Activated CD8-positive, alpha-beta memory T cell treated with anti-CD3 and anti-CD28 coated beads for 24 hours (primary cell): ENCODE data around the gene MFAP4.

Experiments used
- DNase-seq: peaks from one replicate; pipeline ENCODE4 v3.0.0-alpha.2; 2020

The MFAP4 gene

DNA sequence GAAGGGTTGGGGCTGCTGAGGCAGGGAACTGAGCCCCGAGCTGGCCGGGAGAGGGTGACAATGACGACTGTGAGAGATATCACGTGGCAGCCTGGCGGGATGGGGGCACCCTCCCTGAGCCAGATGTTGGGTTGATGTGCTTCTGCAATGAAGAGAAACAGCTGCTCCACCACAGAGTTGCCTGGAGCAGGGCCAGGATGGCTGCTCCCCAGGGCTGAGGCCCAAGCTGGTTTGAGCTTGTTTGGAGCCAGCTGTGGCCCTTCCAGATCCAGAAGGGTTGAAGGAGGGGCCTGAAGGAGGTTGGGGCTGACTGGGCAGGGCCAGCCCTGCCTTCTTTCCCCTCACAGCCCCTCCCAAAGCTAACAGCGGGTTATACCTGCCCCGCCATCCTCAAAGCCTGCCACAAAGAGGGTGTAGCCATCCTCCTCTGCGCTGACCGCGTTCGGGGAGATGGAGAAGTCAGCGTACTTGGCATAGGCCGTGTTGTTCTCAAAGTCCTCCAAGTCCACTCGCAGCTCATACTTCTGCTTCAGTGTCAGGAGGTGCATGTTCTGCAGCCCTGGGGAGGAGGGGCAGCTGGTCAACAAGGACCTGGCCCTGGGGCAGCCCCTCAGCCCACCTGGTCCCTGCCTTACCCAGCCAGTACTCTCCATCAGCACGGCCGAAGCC, 2.1 kb downstream of the MFAP4 start:
- DNase-seq: no peak

DNA sequence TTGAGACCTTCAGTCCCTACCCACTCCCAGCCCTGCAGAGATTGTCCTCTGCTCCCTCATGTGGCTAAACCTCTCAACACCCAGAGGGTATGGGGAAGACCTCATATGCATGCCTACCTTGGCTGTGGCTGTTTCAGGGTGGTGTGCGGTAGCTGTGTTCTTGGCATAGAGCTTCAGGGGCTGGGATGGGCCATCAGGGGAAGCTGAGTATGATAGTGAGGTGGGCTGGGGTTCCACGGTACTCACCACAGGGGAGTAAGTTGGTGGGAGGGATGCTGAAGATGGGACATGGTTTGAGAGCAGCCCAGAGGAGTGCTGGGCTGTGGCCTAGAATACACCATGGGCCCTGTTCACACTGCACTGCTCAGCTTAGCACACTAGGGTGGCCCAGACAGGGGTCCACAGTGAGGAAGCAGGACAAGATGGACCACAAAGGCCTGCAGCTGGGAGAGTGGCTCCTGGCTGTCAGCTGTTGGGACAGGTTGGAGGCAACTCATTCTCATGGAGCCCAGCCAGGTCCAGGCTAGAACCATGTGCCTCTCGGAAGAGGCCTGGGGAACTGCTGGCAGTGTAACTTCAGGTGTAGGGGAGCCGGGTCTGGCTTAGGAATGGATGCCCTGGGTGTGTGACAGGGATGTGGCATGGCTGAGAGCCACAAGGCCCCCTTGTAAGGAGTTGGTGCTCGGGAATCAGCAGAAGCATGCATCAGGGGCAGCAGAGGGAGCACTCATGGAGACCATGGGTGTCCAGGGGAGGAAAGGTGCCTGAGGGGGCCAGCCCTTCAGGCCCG, 3.1 kb downstream of the MFAP4 start:
- DNase-seq: no peak

DNA sequence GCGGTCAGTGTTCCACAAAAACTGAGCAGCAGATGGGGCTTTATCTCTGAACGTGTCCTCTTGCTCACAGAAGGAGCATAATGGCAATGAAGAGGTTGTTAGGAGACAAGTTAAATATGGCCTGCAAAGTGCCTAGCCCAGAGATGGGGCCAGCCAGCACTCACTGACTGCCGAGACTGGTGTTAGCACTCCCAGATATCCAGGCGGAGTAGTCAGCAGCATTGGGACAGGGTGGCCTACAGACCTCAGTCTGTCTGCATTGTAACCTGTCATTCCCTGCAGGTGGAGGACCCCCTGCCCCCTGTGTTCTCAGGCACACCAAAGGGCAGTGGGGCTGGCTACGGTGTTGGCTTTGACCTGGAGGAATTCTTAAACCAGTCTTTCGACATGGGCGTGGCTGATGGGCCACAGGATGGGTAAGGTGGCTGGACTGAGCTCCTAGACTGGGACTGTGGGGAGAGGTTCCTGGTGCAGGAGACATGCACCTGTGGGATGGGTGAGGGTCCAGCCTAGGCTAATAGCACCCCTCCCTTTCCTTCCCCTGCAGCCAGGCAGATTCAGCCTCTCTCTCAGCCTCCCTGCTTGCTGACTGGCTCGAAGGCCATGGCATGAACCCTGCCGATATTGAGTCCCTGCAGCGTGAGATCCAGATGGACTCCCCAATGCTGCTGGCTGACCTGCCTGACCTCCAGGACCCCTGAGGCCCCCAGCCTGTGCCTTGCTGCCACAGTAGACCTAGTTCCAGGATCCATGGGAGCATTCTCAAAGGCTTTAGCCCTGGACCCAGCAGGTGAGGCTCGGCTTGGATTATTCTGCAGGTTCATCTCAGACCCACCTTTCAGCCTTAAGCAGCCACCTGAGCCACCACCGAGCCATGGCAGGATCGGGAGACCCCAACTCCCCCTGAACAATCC, 4.2 kb downstream of the MFAP4 start:
- no peak for DNase-seq

DNA sequence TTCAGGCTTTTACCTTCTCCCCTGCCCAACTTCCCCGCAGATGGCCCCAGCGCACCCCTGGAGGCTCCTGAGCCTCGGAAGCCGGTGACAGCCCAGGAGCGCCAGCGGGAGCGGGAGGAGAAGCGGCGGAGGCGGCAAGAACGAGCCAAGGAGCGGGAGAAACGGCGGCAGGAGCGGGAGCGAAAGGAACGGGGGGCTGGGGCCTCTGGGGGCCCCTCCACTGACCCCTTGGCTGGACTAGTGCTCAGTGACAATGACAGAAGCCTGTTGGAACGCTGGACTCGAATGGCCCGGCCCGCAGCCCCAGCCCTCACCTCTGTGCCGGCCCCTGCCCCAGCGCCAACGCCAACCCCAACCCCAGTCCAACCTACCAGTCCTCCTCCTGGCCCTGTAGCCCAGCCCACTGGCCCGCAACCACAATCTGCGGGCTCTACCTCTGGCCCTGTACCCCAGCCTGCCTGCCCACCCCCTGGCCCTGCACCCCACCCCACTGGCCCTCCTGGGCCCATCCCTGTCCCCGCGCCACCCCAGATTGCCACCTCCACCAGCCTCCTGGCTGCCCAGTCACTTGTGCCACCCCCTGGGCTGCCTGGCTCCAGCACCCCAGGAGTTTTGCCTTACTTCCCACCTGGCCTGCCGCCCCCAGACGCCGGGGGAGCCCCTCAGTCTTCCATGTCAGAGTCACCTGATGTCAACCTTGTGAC, 5.1 kb downstream of the MFAP4 start:
- no peak for DNase-seq

DNA sequence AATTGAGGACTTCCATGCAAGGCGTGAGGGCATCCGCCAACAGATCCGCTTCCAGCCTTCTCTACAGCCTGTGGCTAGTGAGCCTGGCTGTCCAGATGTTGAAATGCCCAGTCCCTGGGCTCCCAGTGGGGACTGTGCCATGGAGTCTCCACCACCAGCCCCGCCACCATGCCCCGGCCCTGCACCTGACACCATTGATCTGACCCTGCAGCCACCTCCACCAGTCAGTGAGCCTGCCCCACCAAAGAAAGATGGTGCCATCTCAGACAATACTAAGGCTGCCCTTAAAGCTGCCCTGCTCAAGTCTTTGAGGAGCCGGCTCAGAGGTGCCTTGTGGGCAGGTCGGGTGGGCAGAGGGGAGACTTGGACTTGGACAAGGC, 5.6 kb downstream of the MFAP4 start:
- DNase-seq: no peak

DNA sequence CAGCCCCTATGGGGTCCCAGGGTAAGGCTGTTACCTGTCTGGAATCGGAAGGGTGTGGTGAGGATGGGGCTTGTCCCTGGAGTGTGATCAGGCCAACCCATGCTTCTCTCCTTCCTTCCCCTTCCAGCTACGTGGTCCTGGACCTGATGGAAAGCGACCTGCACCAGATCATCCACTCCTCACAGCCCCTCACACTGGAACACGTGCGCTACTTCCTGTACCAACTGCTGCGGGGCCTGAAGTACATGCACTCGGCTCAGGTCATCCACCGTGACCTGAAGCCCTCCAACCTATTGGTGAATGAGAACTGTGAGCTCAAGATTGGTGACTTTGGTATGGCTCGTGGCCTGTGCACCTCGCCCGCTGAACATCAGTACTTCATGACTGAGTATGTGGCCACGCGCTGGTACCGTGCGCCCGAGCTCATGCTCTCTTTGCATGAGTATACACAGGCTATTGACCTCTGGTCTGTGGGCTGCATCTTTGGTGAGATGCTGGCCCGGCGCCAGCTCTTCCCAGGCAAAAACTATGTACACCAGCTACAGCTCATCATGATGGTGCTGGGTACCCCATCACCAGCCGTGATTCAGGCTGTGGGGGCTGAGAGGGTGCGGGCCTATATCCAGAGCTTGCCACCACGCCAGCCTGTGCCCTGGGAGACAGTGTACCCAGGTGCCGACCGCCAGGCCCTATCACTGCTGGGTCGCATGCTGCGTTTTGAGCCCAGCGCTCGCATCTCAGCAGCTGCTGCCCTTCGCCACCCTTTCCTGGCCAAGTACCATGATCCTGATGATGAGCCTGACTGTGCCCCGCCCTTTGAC, 6.3 kb downstream of the MFAP4 start:
- no peak for DNase-seq

DNA sequence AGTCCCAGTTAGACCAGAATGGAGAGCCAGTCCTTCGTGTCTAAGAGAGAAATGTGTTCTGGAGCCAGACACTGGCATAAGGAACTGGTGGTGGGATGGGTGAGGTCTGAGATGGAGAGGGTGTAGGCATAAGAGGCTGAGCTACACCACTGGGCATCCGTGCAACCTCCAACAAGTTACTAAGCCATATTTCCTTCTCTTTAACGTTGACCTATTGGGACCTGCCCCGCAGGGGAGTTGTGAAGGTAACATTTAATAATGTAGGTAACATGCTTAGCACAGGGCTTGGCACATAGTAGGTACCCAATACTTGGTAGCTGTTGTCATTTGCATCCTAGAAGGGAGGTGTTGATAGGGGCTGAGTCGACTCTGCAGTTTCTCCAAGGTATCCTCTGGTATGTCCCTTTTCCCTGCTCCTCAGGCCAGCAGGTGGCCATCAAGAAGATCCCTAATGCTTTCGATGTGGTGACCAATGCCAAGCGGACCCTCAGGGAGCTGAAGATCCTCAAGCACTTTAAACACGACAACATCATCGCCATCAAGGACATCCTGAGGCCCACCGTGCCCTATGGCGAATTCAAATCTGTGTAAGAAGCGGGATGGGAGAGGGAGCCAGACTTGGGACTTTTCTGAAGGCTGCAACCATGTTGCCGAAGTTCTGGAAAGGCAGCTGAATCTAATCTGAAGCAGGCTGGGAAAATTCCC, 7.5 kb downstream of the MFAP4 start:
- DNase-seq: no peak

DNA sequence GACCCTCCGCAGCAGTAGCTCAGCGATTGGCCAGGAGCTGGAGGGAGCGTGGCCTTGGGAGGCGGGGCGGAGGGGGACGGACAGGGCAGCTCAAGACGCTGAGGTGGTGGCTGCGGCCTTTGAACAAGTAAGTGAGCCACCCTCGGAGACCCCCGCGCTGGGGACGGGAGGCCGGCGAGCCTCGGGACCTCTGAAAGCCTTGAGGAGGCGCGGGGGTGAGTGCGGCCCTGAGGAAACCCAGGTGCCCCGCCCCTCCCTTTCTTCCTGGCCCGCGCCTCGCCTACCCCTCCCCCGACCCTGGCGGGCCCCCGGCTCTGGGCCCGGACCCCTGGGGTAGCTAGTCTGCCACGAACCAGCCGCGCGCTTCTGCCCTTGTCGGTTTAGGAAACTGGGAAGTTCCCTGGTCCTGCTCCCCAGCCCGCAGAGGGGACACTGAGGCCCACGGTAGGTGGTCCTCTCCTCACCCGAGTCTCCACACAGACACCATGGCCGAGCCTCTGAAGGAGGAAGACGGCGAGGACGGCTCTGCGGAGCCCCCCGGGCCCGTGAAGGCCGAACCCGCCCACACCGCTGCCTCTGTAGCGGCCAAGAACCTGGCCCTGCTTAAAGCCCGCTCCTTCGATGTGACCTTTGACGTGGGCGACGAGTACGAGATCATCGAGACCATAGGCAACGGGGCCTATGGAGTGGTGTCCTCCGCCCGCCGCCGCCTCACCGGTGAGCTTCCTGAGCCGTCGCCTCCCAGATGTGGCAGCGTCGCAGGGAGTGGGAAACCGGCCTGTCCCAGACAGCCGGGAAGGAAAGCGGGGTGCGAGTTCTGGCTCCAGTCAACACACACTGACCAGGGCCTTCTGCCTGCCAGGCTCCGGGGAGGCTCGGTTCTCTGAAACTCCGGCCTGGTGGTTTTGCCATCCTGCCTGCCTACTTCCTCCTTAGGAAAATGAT, 8.3 kb downstream of the MFAP4 start, which contains the start of gene MAPK7:
TSS of gene MAPK7 (plus strand) at position 83 of the 945 bp plus-strand sequence. CDS start at position 486, 403 bp downstream.
- DNase-seq: no peak

DNA sequence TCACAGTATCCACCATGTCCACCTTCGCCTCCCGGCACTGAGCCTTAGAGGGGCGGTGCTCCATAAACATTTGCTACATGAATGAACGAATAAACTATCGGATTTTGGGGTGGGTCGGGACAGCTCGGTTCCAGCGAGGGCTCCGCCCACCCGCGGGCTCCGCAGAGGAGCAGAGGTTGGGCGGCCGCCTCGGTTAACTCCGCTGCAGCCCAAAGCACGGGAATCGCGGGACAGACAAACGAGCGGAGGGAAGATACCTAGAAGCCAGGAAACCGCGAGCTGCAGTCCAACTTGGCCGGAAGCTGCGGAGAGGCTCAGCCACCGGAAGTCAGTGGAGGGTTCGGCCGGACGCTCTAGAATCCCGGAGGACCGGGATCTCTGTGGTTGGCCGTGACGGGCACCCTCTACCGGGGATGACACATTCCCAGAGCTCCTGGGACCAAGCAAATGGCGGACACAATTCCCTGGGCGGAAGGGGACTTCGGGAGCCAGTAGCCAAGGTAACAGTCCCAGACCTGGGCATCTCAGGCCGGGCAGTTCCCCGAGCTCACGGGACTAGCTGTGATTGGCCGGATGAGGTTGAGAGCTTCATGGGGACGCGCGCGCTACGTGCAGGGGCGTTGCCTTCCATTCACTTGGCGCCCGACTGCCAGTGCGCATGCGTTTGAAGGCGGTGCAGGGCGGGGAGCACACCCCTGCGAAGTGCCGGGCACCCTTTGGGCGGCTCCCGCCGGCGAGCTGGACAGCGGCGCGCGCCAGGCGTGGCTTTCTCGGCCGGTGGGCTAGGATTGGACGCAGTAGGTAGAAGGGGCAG, 9.2 kb downstream of the MFAP4 start:
- peak; percentile 96 for DNase-seq

DNA sequence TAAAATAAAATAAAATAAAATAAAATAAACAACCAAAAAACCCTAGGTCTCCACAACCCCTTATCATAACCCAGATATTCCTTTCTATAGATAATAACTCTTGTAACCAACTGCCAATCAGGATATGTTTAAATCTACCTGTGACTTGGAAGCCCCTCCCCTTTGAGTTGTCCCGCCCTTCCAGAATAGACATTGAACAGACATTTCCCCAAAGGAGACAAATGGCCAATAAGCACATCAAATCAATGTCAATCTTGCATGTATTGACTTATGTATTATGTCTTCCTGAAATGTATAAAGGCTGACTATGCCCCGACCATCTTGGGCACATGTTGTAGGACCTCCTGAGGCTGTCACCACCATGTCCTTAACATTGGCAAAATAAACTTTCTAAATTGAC, 10.2 kb downstream of the MFAP4 start:
- no peak for DNase-seq

DNA sequence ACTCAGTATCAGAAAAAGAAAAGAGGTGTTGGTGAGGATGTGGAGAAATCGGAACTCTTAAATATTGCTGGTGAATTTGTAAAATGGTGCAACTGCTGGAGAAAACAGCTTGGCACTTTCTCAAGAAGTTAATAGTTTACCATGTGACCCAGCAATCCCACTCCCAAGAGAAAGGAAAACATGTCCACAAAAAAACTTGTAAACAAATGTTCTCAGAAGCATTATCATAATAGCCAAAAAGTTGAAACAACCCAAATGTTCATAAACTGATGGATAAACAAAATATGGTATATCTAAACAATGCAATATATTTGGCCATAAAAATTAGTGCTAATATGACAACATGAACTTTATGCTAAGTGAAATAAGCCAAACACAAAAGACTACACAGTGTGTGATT, 11.3 kb downstream of the MFAP4 start:
- DNase-seq: no peak

DNA sequence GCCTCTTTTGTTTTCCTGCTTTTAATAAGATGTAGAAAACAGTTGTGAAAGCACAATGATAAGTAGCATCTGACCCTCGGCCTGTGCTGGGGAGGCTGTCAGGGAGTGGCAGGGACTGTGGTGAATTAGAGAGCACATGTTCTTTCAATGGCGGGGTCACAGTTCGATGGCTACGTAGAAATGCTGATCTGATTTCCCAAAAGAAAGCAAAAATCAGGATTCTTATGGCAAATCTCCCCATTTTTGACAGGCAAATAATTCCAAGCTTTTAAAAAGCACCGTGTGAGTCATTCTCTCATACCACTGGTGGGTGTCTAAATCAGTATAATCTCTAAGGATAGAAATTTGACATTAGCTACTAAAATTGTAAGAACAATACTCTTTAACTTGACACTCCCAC, 12.9 kb downstream of the MFAP4 start:
- DNase-seq: no peak

DNA sequence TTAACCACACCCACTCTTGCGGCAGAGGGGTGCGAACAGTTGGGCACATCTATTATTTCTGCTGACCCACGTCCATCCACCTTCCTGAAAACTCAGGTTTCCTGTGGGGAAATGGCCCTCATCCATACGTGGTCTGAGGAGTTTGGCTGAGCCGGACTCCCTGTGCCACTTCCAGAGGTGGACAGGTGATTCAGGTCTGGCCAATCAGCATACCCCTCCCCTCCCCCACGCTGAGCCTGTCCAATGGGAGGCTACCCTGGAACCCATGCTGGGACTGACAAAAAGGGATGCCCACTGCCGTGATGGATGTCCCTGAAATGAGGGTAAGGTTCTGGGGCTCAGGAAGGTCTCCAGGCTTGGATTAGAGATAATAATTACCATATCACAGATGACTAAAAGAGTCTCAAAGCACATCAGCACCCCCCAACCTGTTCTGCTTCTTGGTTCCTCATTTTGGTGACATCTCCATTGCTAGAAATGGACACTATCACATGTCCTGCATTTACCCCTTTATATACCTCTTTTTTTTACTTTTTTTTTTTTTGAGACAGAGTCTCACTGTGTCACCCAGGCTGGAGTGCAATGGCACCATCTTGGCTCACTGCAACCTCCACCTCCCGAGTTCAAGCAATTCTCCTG, 14.0 kb downstream of the MFAP4 start:
- no peak for DNase-seq

DNA sequence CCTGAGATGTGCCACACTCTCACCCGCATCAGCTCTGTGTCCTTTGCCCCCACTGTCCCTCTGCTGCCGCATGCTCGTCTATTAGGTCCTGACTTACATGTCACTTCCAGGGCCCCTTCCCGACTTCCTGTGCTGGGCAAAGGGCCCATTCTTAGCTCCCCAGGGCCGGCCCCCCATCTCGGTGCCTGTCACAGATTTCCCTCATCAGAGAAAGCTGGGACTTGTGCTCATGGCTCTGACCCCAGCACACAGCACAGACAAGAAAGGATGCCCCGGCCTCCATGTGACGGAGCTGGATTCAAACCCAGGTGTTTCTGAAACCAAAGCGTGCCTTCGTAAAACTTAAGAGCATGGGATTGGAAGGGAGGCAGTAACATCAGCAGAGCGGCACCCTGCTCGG, 14.6 kb downstream of the MFAP4 start:
- DNase-seq: no peak

DNA sequence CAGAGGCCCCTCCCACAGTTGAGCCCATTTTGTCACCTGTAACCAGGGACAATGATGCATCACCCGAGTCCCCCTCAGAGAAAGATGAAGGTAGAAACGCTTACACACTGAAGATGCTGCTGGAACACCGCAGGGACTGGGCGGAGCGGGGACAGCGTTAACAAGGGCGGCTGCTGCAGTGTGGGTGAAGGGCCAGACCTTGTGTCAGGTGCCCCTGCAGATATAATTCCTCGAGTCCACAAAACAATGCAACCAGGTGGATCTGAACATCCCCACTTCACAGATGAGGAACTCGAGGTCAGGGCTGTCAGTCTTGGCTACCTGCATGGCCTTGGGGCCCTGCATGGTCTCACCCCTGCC, 15.0 kb downstream of the MFAP4 start:
- DNase-seq: no peak

DNA sequence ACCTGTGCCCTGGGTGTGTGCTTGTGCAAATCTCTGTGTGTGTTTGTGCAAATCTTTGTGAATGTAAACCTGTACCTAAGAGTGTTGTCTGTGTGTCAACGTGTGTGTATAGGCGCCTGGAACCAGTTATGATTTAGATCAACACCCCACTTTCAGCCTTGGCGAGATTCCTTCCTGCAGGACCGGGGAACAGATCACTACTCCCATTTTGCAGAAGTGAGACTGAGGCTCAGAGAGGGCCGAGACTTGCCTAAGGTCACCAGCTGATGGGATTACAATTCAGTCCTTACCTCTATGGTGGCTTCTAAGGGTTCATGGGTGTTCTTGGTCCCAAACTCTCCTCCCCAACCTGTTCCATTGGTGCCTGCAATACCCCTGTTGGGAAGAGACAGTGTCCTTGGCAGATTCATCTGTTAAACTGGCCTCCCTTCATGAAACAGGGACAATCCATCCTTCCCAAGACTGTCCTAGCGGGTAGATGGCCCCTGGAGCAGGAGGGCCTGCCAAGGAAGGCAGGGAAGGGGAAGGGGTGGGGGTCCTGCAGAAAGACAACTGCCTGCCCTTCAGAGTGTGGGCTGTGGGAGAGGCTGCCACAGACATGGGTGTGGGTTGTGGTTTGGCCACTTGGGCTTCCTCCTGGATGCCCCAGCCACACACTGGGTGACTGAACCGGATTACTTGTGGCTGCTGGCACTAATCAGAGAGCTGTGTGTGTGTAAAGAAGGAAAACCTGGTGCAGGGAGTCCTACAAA, 15.6 kb downstream of the MFAP4 start:
- DNase-seq: no peak

DNA sequence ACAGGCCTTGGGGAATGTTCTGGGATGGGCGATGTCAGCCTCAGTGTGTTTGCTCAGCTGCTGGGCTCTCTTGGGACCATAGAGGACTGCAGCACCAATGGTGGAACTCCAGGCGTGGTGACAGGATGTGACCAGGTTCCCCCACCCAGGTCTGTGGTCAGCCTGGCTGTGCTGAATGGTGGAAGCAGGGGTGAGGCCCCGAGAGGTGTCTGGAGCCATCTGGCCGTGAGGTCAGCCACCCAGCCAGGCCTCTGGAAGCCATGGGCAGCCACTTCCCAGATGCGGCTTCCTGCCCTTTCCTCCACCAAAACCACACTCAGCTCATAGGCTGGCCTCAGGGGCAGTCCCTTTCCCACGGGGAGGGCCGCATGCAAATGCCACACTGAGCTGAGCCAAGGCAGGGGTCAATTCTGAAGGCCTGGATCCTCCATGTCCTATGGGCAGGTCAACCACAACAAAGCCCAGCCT, 16.5 kb downstream of the MFAP4 start:
- no peak for DNase-seq
